KOPT-K1 (cell line): ENCODE data around the gene MCM3.

Experiments
- H3K27ac ChIP-seq: fragments of 200-600 bp; sonication (generic); 2 replicates; pipeline ENCODE4 v1.5.1; 2016; ENCODE audit warnings: antibody characterized with exemption, mild to moderate bottlenecking, low read depth, low read length; ENCODE audit not compliant: poor library complexity, severe bottlenecking
- H3K36me3 ChIP-seq: fragments of 200-600 bp; sonication (generic); 2 replicates; pipeline ENCODE4 v1.5.1; 2017; ENCODE audit warnings: antibody characterized with exemption, mild to moderate bottlenecking, low read length, moderate library complexity; ENCODE audit not compliant: insufficient read depth
- H3K9me3 ChIP-seq: fragments of 200-600 bp; sonication (generic); 2 replicates; pipeline ENCODE4 v1.5.1; 2017; ENCODE audit warnings: antibody characterized with exemption, low read length, mild to moderate bottlenecking; ENCODE audit not compliant: insufficient read depth, poor library complexity, severe bottlenecking

The MCM3 gene

DNA sequence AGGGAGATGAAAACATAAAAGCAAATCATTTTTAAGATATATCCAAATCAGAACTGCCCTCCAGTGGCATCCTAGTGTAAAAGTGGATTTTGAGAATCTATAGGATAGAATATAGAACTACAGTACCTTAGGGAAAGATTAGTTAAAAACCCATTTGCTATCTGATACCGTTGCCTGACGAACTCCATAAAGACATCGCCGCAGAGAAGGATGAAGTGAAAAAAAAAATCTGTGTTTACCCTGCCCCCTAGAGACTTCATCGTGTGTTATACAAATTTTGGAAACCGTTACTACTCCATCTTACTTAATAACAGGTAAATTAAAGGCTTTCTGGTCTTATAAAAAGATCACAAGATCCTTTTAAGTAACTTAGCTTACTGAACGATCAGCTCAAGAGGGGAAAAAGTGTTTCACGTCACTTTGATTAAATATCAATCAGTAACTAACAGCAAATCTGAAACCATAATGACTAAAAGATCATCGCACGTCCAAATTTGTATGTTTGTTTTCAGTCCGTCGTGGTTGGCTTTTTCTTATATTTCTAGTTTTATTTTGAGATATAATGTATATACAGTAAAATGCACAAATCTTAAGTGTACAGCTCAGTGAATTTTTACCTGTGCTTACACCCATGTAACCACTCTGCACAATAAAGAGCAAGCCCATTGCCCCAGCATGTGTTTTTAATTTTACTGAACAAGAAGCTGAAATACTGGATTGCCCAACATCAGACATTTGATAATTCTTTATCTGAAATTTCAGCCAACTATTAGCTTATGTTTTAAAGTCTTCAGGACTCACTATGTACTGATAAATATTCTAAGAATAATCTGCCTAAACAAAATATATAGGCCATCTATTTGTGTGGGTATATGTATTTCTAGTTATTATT lies 881 bp upstream of the MCM3 start:
- peaks cover 32% of the 10 kb centered on the region for H3K36me3 ChIP-seq
- peak overlapping the region; percentile 86 for H3K27ac ChIP-seq
- H3K9me3 ChIP-seq: no peaks in the 10 kb centered on the region

- H3K27ac ChIP-seq: peak overlapping the region; percentile 86
- peaks cover 45% of the 10 kb centered on the region for H3K36me3 ChIP-seq
- H3K9me3 ChIP-seq: no peaks in the 10 kb centered on the region
Observed at GRCh38 chr6:52284131-52284459, 447 bp downstream of the MCM3 start.

- Histone ChIP-seq H3K9me3 (no peaks in the 10 kb centered on the region), H3K36me3 (peaks cover 55% of the 10 kb centered on the region), H3K27ac (peak overlapping the region; percentile 86)
Observed at GRCh38 chr6:52283111-52283510, 1.4 kb downstream of the MCM3 start.

DNA sequence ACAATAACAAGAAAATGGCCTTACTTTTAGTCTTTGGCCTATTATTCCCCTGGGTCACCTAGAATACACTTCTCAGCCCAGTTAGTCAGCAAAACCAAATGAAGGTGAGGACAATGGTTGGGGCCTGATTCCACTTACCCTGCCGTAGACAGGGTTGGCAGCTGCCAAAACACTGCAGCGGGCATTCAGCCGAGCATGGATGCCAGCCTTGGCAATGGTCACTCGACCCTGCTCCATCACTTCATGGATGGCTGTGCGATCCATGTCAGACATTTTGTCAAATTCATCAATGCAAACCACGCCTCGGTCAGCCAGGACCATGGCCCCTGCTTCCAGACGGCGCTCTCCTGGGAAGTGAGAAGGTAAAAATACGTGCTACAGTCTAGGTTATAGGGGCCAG lies 8.4 kb downstream of the MCM3 start:
- H3K36me3 ChIP-seq: peaks cover 100% of the 10 kb centered on the region
- no peaks in the 10 kb centered on the region for H3K9me3 ChIP-seq
- H3K27ac ChIP-seq: no peak overlapping the region

- Histone ChIP-seq H3K36me3 (peaks cover 100% of the 10 kb centered on the region), H3K9me3 (no peaks in the 10 kb centered on the region), H3K27ac (no peak overlapping the region)
Observed at GRCh38 chr6:52271852-52272460, 12.6 kb downstream of the MCM3 start.

- Histone ChIP-seq H3K9me3 (no peaks in the 10 kb centered on the region), H3K27ac (no peak overlapping the region), H3K36me3 (peaks cover 97% of the 10 kb centered on the region)
Observed at GRCh38 chr6:52263709-52264540, 20.6 kb downstream of the MCM3 start.

GRCh38 chr6:52262620-52263344 lies 21.8 kb downstream of the MCM3 start:
- Histone ChIP-seq H3K27ac (no peak overlapping the region), H3K36me3 (peaks cover 89% of the 10 kb centered on the region), H3K9me3 (no peaks in the 10 kb centered on the region)

DNA sequence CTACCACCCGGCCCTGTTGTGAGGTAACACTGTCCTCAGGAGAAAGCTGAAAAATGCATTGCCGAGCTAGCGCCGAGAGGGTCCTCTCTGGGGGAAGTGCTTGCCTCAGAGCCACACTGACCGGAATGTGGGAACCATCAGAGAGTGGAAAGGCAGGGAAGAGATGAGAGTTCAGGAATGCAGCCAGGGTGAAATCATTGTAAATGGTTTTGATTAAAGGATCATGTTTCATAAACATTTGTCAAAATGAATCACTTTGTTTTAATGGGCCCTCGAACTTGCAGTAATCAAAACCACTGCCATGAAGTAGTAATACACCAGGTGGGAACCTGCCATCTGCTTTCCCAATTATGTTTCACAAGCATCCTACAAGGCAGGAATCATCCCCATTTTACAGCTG lies 23.3 kb downstream of the MCM3 start:
- Histone ChIP-seq H3K36me3 (peaks cover 73% of the 10 kb centered on the region), H3K9me3 (no peaks in the 10 kb centered on the region), H3K27ac (no peak overlapping the region)

GRCh38 chr6:52260634-52261033 lies 23.9 kb downstream of the MCM3 start:
- Histone ChIP-seq H3K27ac (no peak overlapping the region), H3K9me3 (no peaks in the 10 kb centered on the region), H3K36me3 (peaks cover 67% of the 10 kb centered on the region)

DNA sequence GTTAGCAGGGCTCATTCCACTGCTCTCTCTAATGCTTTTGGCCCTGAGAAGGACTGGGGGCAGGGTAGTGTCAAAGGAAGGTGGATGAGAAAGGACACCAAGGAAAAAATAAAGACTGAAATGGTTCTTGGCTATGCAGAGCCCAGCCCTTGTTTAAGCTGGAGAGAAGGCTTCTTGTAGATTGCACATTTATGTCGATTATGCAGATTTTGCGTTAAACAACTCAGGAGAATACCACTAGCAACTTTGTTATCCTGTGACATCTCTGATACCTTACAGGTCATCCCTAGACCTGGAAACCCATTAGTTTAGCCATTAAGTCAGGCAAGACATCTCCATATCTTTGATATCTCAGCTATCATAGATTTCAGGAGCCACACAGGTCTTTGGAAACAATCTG lies 29.1 kb downstream of the MCM3 start:
- no peaks in the 10 kb centered on the region for H3K9me3 ChIP-seq
- H3K36me3 ChIP-seq: peaks cover 15% of the 10 kb centered on the region
- H3K27ac ChIP-seq: no peak overlapping the region

DNA sequence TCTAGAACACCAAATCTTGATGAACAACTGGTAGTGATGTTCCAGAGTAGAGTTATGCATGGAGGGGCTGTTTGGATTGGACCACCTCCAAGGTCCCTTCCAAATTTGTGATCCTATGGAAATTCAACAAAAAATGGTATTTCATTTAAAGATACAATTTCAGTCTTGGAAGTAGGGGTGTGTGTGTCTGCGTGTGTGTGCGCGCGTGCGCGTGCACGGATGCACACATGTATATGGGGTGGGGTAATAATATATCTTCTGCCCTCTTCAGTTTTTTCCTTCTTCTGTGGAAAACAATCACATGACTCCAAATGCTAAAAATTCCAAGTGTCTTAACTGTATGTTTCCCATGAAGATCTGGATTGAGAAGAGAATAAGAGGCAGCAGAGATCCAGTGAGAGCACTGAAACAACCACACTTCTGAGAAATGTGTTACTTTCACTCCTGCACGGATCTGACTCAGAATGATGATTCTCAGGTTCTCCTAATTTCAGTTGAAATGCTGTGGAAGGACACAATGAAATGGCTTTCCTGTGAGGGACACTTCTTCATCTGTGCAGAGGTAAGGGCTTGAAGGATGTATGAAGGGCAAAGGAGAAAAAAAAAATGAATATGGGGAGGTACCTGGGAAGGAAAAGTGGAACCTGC lies 29.7 kb downstream of the MCM3 start:
- no peaks in the 10 kb centered on the region for H3K9me3 ChIP-seq
- H3K36me3 ChIP-seq: peaks cover 11% of the 10 kb centered on the region
- H3K27ac ChIP-seq: no peak overlapping the region

DNA sequence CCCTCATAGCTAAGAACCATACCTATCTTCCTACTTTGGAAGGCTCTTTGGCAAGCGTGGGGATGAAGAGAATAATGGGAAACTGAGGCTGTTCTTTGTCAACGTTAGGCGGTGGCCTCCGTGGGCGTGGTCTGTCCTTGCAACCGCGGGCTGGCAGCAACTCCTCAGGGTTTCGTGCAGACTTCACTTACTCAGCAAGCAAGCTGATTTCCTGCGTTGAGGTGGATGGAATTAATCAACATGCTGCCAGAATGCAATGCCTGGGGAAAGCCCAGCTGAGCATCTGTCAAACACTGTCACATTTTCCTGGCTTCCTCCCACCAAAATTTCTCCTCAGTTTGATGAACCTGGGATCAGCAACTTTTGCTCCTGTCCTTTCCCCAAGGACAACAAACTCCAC lies 31.0 kb downstream of the MCM3 start:
- Histone ChIP-seq H3K36me3 (no peaks in the 10 kb centered on the region), H3K27ac (no peak overlapping the region), H3K9me3 (no peaks in the 10 kb centered on the region)

DNA sequence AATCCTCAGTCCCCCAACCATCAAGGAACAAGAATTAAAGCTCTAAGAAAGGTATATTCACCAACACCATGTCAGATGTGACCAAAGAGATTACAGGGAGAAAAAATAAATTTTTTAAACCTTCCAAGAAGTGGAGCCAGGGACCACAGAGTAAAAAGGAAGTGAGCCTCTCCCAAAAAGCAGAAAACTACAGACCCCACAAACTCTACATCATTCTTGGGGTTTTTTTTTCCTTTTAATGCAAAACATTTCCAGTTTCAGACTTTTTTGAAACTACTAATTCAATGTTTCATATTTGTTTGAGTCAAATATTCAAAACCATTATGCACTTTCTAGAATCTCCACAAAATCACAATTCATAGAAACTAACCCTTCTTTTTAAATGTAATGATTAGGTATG lies 33.4 kb downstream of the MCM3 start:
- Histone ChIP-seq H3K27ac (no peak overlapping the region), H3K36me3 (no peaks in the 10 kb centered on the region), H3K9me3 (no peaks in the 10 kb centered on the region)

DNA sequence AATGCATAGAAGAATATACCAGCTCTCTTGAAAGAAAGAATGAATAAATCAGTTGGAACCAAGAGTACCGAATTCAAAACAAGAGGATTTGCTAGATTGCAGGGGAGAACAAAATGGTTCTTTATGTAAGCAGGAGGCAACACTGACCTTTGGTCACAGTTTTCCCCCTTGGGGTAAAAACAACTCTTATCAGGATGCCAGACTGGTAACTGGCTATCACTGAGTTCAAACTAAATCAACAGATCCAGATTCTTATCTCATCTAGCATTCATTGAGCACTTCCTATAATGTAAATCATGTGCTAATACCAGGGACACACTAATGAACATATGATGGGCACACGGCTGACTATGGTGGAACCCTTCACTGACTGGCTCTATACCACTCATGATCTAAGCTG lies 35.5 kb downstream of the MCM3 start:
- Histone ChIP-seq H3K9me3 (no peaks in the 10 kb centered on the region), H3K36me3 (no peaks in the 10 kb centered on the region), H3K27ac (no peak overlapping the region)
